Measurements from ENCODE around the gene IPO8.
A peak's percentile ranks its signal among the peaks of the same experiment; 100 is the strongest.

The IPO8 gene

GRCh38 chr12:30696943-30697342, 1.3 kb upstream of the IPO8 start:
- no peaks in the 10 kb centered on the region for H3K27me3 Mint-ChIP-seq
- peaks cover 34% of the 10 kb centered on the region for H3K4me1 Mint-ChIP-seq
- ATAC-seq, result no peak
- no peaks in the 10 kb centered on the region for H3K36me3 Mint-ChIP-seq
- H3K4me3 Mint-ChIP-seq, result no peak overlapping the region
- no peaks in the 10 kb centered on the region for H3K9me3 Mint-ChIP-seq
- no peak overlapping the region for H3K27ac Mint-ChIP-seq

GRCh38 chr12:30696486-30696885, 817 bp upstream of the IPO8 start:
- Mint-ChIP-seq H3K4me1 (peaks cover 37% of the 10 kb centered on the region), H3K4me3 (peak overlapping the region; percentile 95), H3K9me3 (no peaks in the 10 kb centered on the region), H3K27me3 (no peaks in the 10 kb centered on the region), H3K36me3 (no peaks in the 10 kb centered on the region), H3K27ac (peak overlapping the region; percentile 96)
- ATAC-seq, result no peak

GRCh38 chr12:30696103-30696408, 387 bp upstream of the IPO8 start:
- Mint-ChIP-seq H3K27me3 (no peaks in the 10 kb centered on the region), H3K4me1 (peaks cover 41% of the 10 kb centered on the region), H3K9me3 (no peaks in the 10 kb centered on the region), H3K36me3 (no peaks in the 10 kb centered on the region), H3K4me3 (peak overlapping the region; percentile 95), H3K27ac (peak overlapping the region; percentile 96)
- ATAC-seq, result peak; percentile 50

- H3K4me1 Mint-ChIP-seq, result peaks cover 43% of the 10 kb centered on the region
Measured at GRCh38 chr12:30694412-30695198, 1.1 kb downstream of the IPO8 start.

GRCh38 chr12:30692470-30692869, 3.2 kb downstream of the IPO8 start:
- peaks cover 48% of the 10 kb centered on the region for H3K4me1 Mint-ChIP-seq
- H3K9me3 Mint-ChIP-seq, result no peaks in the 10 kb centered on the region
- no peak overlapping the region for H3K27ac Mint-ChIP-seq
- H3K4me3 Mint-ChIP-seq, result no peak overlapping the region
- no peaks in the 10 kb centered on the region for H3K36me3 Mint-ChIP-seq
- no peaks in the 10 kb centered on the region for H3K27me3 Mint-ChIP-seq
- ATAC-seq, result no peak

More at GRCh38 chr12:30694412-30695198, 1.1 kb downstream of the IPO8 start:
- H3K4me3 Mint-ChIP-seq, result peak overlapping the region; percentile 95
- H3K9me3 Mint-ChIP-seq, result no peaks in the 10 kb centered on the region
- no peaks in the 10 kb centered on the region for H3K27me3 Mint-ChIP-seq
- no peaks in the 10 kb centered on the region for H3K36me3 Mint-ChIP-seq
- ATAC-seq, result no peak
- H3K27ac Mint-ChIP-seq, result peak overlapping the region; percentile 96

GRCh38 chr12:30691122-30691879, 4.4 kb downstream of the IPO8 start:
- Mint-ChIP-seq H3K4me1 (peaks cover 47% of the 10 kb centered on the region), H3K9me3 (no peaks in the 10 kb centered on the region), H3K4me3 (no peak overlapping the region), H3K27me3 (no peaks in the 10 kb centered on the region), H3K36me3 (no peaks in the 10 kb centered on the region), H3K27ac (no peak overlapping the region)
- ATAC-seq, result no peak

- Mint-ChIP-seq H3K27ac (no peak overlapping the region), H3K4me3 (no peak overlapping the region), H3K27me3 (no peaks in the 10 kb centered on the region), H3K9me3 (no peaks in the 10 kb centered on the region), H3K4me1 (peaks cover 17% of the 10 kb centered on the region), H3K36me3 (peaks cover 16% of the 10 kb centered on the region)
- no peak for ATAC-seq
Measured at GRCh38 chr12:30687265-30687986, 8.2 kb downstream of the IPO8 start.

- H3K27ac Mint-ChIP-seq, result no peak overlapping the region
- H3K4me3 Mint-ChIP-seq, result no peak overlapping the region
- H3K4me1 Mint-ChIP-seq, result no peaks in the 10 kb centered on the region
- H3K36me3 Mint-ChIP-seq, result peaks cover 30% of the 10 kb centered on the region
- no peaks in the 10 kb centered on the region for H3K9me3 Mint-ChIP-seq
- H3K27me3 Mint-ChIP-seq, result no peaks in the 10 kb centered on the region
- no peak for ATAC-seq
Measured at GRCh38 chr12:30679241-30679640, 16.4 kb downstream of the IPO8 start.

GRCh38 chr12:30678221-30678620, 17.4 kb downstream of the IPO8 start:
- H3K27me3 Mint-ChIP-seq, result no peaks in the 10 kb centered on the region
- no peak overlapping the region for H3K4me3 Mint-ChIP-seq
- ATAC-seq, result no peak
- no peaks in the 10 kb centered on the region for H3K9me3 Mint-ChIP-seq
- no peak overlapping the region for H3K27ac Mint-ChIP-seq
- H3K36me3 Mint-ChIP-seq, result peaks cover 22% of the 10 kb centered on the region
- no peaks in the 10 kb centered on the region for H3K4me1 Mint-ChIP-seq

GRCh38 chr12:30661210-30661609, 34.5 kb downstream of the IPO8 start:
- no peak for ATAC-seq
- Mint-ChIP-seq H3K4me3 (no peak overlapping the region), H3K9me3 (no peaks in the 10 kb centered on the region), H3K36me3 (peaks cover 41% of the 10 kb centered on the region), H3K4me1 (no peaks in the 10 kb centered on the region), H3K27ac (no peak overlapping the region), H3K27me3 (no peaks in the 10 kb centered on the region)

- no peak overlapping the region for H3K27ac Mint-ChIP-seq
- no peaks in the 10 kb centered on the region for H3K4me1 Mint-ChIP-seq
- peaks cover 26% of the 10 kb centered on the region for H3K36me3 Mint-ChIP-seq
- H3K27me3 Mint-ChIP-seq, result no peaks in the 10 kb centered on the region
- H3K4me3 Mint-ChIP-seq, result no peak overlapping the region
- no peaks in the 10 kb centered on the region for H3K9me3 Mint-ChIP-seq
- ATAC-seq, result no peak
Measured at GRCh38 chr12:30652034-30652696, 43.5 kb downstream of the IPO8 start.

GRCh38 chr12:30646821-30647220, 48.8 kb downstream of the IPO8 start:
- Mint-ChIP-seq H3K4me1 (no peaks in the 10 kb centered on the region), H3K4me3 (no peak overlapping the region), H3K27ac (no peak overlapping the region), H3K9me3 (no peaks in the 10 kb centered on the region), H3K36me3 (peaks cover 49% of the 10 kb centered on the region), H3K27me3 (no peaks in the 10 kb centered on the region)
- ATAC-seq, result no peak

GRCh38 chr12:30643366-30643765, 52.3 kb downstream of the IPO8 start:
- H3K4me3 Mint-ChIP-seq, result no peak overlapping the region
- peaks cover 67% of the 10 kb centered on the region for H3K36me3 Mint-ChIP-seq
- H3K27ac Mint-ChIP-seq, result no peak overlapping the region
- H3K4me1 Mint-ChIP-seq, result no peaks in the 10 kb centered on the region
- H3K9me3 Mint-ChIP-seq, result no peaks in the 10 kb centered on the region
- no peak for ATAC-seq
- H3K27me3 Mint-ChIP-seq, result no peaks in the 10 kb centered on the region

- Mint-ChIP-seq H3K27ac (no peak overlapping the region), H3K36me3 (peaks cover 66% of the 10 kb centered on the region), H3K9me3 (no peaks in the 10 kb centered on the region), H3K27me3 (no peaks in the 10 kb centered on the region), H3K4me3 (no peak overlapping the region), H3K4me1 (no peaks in the 10 kb centered on the region)
- ATAC-seq, result no peak
Measured at GRCh38 chr12:30640392-30640791, 55.3 kb downstream of the IPO8 start.

- peaks cover 84% of the 10 kb centered on the region for H3K36me3 Mint-ChIP-seq
- no peak overlapping the region for H3K4me3 Mint-ChIP-seq
- no peaks in the 10 kb centered on the region for H3K27me3 Mint-ChIP-seq
- ATAC-seq, result no peak
- H3K27ac Mint-ChIP-seq, result no peak overlapping the region
- no peaks in the 10 kb centered on the region for H3K9me3 Mint-ChIP-seq
- H3K4me1 Mint-ChIP-seq, result no peaks in the 10 kb centered on the region
Measured at GRCh38 chr12:30635385-30635784, 60.3 kb downstream of the IPO8 start.

All from stimulated activated memory B cell treated with anti-CD40 and anti-IgM and Interleukin-4, amounts not matched to agents 10 μg/mL and 1 μg/mL and 100 μg/mL, for 72 hours (primary cell).